ENCODE measurements around the gene PAFAH1B1.
"Not testable (repeated sequence)": the region's sequence is repeated elsewhere in the genome, so short reads cannot be mapped to it uniquely, and the experiment has no call there.

PAFAH1B1 gene

GRCh38 chr17:2636169-2636930 lies 42.9 kb downstream of the PAFAH1B1 start:
- no peak for DNase-seq

GRCh38 chr17:2637422-2637821 lies 44.0 kb downstream of the PAFAH1B1 start:
- no peak for DNase-seq

GRCh38 chr17:2644971-2645370 lies 51.5 kb downstream of the PAFAH1B1 start:
- no peak for DNase-seq

GRCh38 chr17:2647957-2648356 lies 54.5 kb downstream of the PAFAH1B1 start:
- DNase-seq, result no peak

GRCh38 chr17:2649191-2649590 lies 55.7 kb downstream of the PAFAH1B1 start:
- no peak for DNase-seq

- not testable (repeated sequence) for DNase-seq
Measured at GRCh38 chr17:2652911-2653310, 59.5 kb downstream of the PAFAH1B1 start.

GRCh38 chr17:2655546-2655945 lies 62.1 kb downstream of the PAFAH1B1 start:
- no peak for DNase-seq

- DNase-seq, result no peak
Measured at GRCh38 chr17:2656283-2656682, 62.8 kb downstream of the PAFAH1B1 start.

GRCh38 chr17:2659337-2659736 lies 65.9 kb downstream of the PAFAH1B1 start:
- not testable (repeated sequence) for DNase-seq

- DNase-seq, result not testable (repeated sequence)
Measured at GRCh38 chr17:2660410-2660809, 67.0 kb downstream of the PAFAH1B1 start.

- DNase-seq, result no peak
Measured at GRCh38 chr17:2672026-2672425, 78.6 kb downstream of the PAFAH1B1 start.

GRCh38 chr17:2679247-2679646 lies 85.8 kb downstream of the PAFAH1B1 start:
- not testable (repeated sequence) for DNase-seq

GRCh38 chr17:2680961-2681360 lies 87.5 kb downstream of the PAFAH1B1 start:
- DNase-seq, result no peak

- DNase-seq, result no peak
Measured at GRCh38 chr17:2681650-2682049, 88.2 kb downstream of the PAFAH1B1 start.

- no peak for DNase-seq
Measured at GRCh38 chr17:2682176-2682938, 88.9 kb downstream of the PAFAH1B1 start.

- no peak for DNase-seq
Measured at GRCh38 chr17:2683912-2684311, 90.5 kb downstream of the PAFAH1B1 start.

- DNase-seq, result no peak
Measured at GRCh38 chr17:2684549-2684948, 91.1 kb downstream of the PAFAH1B1 start.

- DNase-seq, result no peak
Measured at GRCh38 chr17:2685696-2686095, 92.2 kb downstream of the PAFAH1B1 start.

GRCh38 chr17:2687074-2687418 lies 93.6 kb downstream of the PAFAH1B1 start:
- no peak for DNase-seq

GRCh38 chr17:2688351-2689342 lies 95.2 kb downstream of the PAFAH1B1 start:
- no peak for DNase-seq

- DNase-seq, result peak in 1 of 5 donors; percentile 22
Measured at GRCh38 chr17:2689411-2690164, 96.1 kb downstream of the PAFAH1B1 start.
